GM10266 (cell line): ENCODE data around the gene PARD3B.

Source experiments
- DNase-seq: peaks from one replicate; pipeline ENCODE4 v3.0.0; 2012; ENCODE audit errors: extremely low spot score
- CTCF ChIP-seq: IDR thresholded peaks from 2 replicates; pipeline ENCODE4 v1.5.1; 2012; ENCODE audit warnings: mild to moderate bottlenecking, low read depth; ENCODE audit not compliant: control insufficient read depth, insufficient read depth; ENCODE audit errors: missing control alignments

PARD3B gene

GRCh38 chr2:204781941-204782340 lies 236.7 kb downstream of the PARD3B start:
- no peak for DNase-seq
- no peak for TF ChIP-seq CTCF

- no peak for TF ChIP-seq CTCF
- no peak for DNase-seq
Observed at GRCh38 chr2:204790076-204790475, 244.8 kb downstream of the PARD3B start.

GRCh38 chr2:204791230-204791629 lies 246.0 kb downstream of the PARD3B start:
- TF ChIP-seq CTCF = no peak
- no peak for DNase-seq

- DNase-seq = no peak
- no peak for TF ChIP-seq CTCF
Observed at GRCh38 chr2:204794624-204795023, 249.3 kb downstream of the PARD3B start.

GRCh38 chr2:204795156-204795555 lies 249.9 kb downstream of the PARD3B start:
- TF ChIP-seq CTCF = no peak
- no peak for DNase-seq

GRCh38 chr2:204796581-204796980 lies 251.3 kb downstream of the PARD3B start:
- TF ChIP-seq CTCF = no peak
- no peak for DNase-seq

GRCh38 chr2:204799791-204800190 lies 254.5 kb downstream of the PARD3B start:
- DNase-seq = no peak
- no peak for TF ChIP-seq CTCF
